HT1080 (cell line): ENCODE measurements around the gene NELFB. TPM values are rescaled to one million over a fixed set of nuclear protein-coding genes. Genes with fewer than 3 reads are reported as not detected.
A peak's percentile ranks its signal among the peaks of the same experiment; 100 is the strongest.

Experiments
- DNase-seq: peaks from one replicate; pipeline ENCODE4 v3.0.0-alpha.2; 2015; ENCODE audit warnings: low read depth
- total RNA-seq: library from RNA; depleted of rRNA; stranded (reverse); fragments of >200 nt; shearing (Covaris generic); gene quantifications from 2 replicates; pipeline ENCODE4 v1.2.3, GENCODE V29; 2014

NELFB gene
- total RNA-seq, 1 experiment from 2014 or later, result 83.3 TPM

DNA sequence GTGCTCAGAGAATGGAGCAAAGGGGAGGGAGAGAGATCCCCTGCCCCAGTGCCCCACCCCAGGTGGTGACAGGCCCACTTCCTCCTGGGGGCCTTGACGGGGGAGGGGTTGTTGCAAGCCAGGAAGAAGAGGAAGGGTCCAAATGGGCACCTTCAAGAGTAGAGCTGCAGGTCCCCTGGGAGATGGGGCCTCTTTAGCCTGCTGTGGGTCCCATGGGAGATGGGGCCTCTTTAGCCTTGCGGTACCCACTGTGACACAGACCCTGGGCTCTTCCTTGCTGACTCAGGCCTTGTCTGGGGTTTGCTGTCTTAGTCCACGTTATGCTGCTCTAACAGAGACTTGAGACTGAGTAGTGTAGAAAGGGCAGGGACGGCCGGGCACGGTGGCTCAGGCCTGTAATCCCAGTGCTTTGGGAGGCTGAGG lies 12.8 kb downstream of the NELFB start:
- no peak for DNase-seq

DNA sequence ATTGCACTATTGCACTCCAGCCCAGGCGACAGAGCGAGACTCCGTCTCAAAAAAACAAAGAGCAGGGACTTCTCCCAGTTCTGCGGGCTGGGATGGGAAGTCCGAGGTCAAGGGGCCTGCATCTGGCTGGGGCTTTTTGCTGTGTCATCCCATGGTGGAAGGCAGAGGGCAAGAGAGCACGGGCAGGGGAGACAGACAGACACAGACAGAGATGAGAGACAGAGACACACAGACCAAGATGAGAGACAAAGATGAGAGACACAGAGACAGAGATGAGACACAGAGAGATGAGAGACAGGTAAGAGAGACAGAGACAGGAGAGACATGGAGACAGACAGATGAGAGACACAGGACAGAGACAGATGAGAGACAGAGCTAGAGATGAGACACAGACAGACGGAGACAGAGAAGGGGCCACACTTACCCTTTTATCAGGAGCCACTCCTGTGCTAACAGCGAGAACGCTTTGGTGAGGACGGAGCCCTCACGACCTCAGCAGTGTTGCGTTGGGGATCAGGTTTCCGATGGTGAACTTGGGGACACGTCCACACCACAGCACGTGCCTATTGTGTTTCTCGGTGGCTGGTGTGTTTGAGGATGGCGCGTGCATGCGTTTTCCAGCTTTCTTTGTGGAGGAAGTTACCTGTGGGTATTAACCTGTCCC lies 13.5 kb downstream of the NELFB start:
- DNase-seq, result no peak

DNA sequence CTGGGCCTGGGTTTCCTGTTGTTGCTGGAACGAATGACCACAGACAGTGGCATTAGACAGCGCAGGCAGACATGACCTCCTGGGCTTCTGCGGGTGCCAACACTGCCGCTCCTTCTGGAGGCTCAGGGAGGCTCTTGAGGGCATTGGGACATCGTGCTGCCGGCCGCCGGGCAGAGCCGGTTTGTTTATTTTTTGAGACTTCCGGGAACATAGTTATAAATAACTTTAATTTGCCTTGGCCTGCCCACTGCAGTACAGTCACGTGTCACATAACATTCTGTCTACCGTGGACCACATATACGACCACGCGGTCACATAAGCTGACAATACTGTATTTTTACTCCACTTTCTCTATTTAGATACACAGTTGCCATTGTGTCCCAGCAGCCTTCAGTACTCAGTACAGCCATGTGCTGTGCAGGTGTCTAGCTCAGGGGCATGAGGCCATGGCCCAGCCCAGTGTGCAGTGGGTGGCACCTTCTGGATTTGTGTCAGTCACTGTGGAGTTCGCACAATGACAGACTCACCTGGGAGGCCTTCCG lies 14.2 kb downstream of the NELFB start:
- DNase-seq, result no peak

DNA sequence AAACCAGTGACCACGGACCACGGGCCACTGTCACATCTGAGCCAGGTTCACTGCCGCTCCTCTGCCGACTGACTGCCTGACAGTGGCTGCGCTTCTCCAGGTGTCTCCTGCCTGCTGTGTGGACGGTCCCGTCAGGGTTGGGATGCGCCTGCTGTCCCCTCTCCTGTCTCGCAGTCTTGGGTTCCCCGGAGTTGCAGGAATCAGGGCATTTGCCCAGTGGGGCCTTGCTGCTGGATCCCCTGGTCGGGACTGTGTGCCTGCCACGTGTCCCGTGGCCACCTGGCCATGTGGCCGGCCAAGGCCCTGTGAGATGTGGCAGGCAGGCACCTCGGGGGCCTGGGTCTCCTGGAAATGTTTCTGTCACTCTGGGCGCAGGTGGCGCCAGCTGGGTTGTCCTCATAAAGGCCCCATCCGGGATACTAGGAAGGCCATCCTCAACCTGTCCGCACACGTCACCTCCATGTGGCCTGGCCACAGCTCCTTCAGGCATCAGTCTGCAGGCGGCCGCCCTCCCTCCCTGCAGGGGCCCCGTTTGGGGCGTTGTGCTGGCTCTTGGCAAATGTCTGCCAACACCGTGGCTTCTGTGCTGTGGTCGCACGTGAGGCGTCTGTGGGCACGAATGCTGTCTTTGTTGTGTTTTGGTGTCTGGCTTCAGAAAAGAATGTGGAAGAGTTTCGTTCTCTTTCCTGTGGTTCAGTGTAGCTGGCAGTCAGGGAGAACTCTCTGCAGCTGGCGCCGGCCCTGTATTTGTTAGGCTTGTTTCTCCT lies 16.0 kb downstream of the NELFB start:
- no peak for DNase-seq

DNA sequence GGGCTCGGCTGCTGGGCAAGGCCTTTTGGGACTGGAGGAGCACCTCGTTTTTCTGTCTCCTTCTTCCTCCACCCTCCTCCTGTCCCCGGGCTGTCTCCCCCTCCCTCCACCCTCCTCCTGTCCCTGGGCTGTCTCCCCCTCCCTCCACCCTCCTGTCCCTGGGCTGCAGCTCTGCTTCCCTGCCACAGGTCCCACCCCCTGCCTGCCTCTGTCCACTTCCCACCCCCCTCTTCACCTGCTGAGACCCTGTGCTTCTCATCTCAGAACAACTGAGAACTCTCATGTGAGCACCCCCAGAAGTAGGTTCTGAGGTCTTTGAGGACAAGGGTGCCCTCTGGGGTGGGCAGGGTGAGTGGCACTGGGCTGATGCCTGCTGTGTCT lies 16.6 kb downstream of the NELFB start:
- DNase-seq, result no peak

DNA sequence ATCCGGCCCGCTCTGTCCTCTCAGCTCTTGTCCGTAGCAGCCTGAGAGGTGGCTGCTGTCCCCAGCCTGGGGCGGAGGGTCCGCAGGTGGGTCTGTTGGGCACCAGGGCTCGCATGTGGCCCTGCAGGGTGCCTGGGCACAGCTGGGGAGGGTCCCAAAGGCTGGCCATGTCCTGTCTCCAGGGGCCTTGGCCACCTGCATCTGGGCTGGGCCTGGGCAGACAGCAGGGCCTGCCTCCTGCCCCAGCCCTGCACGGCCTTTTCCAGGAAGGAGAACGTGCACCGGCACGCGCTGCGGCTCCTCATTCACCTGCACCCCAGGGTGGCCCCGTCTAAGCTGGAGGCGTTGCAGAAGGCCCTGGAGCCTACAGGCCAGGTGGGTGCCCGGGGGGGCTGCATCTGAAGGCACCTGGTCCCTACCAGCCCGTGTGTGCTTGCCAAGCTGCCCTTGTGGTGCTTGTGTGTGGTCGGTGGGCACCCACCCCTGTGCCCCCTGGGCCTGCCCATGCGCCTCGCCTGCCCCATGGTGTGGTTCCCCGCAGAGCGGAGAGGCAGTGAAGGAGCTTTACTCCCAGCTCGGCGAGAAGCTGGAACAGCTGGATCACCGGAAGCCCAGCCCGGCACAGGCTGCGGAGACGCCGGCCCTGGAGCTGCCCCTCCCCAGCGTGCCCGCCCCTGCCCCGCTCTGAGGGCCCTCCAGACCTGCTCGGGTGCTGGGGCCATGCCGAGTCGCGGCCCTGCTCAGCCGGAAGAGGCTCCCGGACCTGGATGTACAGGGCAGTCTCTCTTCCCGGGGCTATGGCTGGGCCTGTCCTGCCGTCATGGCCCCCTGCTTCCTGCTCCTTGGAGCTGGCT lies 17.3 kb downstream of the NELFB start:
- DNase-seq, result no peak

DNA sequence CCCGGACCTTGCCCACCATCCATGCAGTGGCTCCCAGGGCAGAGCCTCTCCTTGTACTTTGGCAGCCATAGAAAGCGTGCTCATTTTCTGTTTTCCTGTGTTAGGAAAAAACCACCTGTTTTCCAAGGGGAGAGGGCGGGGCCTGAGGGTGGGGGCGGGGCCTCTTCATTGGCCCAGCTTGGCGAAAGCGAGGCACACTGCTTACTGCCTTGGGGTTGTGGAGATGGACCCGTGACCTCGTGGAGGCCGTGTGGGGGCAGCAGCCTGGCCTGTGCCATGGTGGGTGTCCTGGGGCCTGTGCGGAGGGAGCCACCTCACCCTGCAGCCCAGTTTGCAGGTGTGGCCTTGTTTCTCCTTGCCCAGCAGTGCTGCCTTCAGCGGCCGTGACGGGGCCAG lies 18.0 kb downstream of the NELFB start:
- no peak for DNase-seq

DNA sequence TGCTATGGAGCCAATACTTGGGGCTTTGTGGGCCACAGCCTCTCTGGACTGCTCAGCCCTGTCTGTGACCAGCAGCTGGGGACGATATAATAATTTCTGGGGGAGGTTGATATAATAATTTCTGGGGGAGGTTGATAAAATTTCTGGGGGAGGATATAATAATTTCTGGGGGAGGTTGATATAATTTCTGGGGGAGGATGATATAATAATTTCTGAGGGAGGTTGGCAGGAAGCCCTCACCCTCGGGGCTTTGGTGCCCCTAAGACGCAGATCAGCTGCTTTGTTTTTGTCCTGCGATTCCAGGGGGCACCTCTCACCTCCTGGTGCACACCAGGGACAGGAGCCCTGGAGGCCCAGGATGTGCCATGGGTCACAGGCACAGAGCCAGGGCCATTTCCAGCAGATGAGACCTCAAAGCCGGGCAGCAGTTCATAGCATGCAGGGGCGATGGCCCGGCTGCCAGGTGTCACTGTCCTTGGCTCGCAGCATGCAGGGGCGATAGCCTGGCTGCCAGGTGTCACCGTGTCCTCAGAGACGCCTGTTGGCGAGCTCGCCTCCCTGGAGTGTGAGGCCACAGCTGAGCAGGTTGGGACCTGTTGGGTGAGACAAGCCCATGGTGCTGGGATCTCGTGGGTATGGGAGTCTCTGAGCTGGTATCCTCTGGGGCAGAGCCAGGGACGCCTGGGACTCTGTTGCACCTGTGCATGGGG lies 18.6 kb downstream of the NELFB start:
- no peak for DNase-seq

DNA sequence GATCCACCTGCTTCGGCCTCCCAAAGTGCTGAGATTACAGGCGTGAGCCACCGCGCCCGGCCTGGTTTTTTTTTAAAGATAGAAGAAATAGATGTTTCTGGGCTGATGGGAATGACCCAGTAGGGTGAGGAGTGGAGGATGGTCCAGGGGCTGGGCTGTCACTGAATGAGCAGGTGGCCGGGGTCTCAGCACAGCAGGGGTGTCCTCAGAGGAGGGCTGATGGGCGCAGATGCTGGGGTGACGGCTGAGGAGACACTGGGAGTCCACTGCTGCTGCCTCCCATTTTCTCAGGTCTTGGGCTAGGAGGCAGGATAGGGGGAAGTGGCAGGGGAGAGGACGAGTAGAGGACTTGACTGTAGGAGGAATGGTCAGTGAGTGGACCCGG lies 20.1 kb downstream of the NELFB start:
- no peak for DNase-seq

DNA sequence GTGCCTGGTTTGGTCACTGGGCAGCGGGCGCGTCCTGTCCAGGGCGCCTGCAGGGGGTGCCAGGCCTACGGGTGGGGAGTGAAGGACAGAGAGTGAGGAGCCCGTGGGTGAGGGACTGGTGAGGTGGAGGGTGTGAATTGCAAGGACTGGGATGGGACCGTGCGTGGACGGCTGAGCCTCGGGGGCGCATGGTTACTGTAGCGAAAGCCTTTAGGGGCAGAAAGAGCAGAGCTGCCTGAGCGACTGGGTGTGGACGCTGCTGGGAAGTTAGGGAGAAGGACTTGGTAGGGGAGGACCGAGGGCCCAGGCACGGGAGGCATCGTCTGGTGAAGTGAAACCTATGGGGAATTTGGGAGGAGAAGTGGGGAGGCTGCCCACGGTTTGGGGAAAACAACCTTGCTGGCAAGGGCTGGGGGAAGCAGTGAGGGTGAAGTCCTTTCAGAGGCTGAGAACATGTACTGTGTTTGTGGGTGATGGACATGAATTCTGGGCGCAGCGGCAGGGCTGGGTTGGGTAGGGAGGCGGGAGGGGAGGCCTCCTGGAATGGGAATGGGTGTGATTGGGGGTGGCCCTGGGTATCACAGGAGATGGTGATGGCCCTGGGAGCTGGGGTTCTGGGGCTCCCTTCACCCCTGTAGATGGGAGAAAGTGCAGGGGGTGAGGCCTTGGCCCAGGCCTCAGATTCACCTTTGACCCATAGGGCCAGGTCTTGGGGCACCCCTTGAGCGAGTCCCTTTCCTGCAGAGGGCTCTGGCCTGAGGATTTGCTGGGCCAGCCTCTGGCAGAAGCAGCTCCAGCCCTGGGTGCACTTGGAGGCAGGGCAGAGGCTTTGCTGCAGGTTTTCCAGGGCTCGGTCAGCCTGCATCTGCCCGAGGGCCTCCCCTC lies 20.7 kb downstream of the NELFB start:
- no peak for DNase-seq

DNA sequence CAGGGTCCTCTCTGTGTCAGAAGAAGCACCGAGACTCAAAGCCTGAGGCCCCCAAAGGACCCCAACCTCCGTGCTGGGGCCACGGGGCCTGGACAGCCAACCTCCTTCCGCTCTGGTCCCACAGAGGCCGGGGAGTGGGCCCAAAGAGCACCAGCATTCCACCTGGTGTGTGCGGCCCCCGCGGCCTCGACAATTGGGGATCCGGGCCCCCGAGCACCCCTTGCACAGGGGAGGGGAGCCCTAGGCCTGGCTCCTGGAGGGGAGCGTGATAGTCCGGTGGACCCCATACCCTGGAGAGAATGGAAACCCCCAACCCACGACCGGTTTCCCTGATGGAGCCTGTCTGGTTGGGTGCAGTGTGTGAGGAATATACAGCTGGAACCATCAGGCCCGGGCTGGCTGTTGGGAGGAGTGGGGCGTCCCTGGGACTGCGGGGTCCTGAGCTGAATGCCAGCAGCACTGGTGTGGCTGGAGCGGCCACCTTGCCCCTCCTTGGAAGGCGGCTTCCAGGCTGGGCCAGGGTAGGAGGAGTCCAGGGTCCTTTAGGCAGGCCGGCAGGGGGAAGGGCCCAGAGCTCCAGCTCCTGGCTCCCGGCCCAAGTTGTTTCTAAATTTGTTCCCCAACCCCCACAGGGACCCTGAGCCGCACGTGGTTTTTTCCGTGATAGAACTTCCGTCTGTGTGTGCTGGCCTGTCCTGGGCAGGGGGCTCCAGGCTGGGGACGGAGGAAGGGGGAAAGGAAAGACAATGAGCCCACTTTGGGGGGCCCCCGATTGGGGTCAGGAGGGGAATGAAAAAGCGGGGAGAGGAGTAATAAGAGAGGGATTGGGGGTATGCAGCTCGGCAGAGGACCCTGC lies 21.6 kb downstream of the NELFB start:
- peak; percentile 78 for DNase-seq

DNA sequence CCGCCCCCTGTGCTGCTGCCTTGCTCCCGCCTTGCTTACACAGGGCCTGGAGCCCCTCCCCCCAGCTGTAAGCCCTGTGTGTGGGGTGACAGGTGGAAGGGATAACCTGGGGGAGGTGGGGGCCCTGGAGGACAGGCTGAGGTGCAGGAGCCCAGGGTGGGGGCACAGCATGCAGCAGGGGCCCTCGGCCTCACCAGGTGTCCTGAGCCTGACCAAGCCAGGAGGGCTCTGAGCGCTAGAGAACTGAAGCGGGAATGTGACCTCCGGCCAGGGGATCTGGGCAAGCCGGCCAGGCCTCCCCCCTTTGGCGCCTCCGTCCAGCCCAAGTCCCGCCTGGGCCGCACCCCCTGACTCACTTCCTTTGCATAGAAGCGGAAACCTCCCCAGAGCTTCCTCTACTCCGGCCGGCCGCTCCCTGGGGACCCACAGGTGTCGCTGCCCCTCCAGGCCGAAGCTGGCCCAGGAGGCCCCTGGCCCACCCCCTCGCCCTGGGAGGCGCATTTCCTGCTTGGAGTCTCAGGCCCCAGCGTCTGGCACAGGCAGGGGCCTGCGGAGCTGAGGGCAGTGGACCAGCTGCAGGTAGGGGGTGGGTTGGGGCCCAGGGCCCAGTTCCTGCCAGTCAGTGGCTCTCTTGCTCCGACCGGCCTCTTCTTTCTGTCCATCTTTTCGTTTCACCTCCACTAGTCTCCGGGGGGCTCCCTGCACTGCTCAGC lies 22.4 kb downstream of the NELFB start, which contains the start of gene TOR4A:
TOR4A (plus strand) TSS at position 398 of the 713 bp plus-strand sequence. CDS start 964 bp downstream, outside the sequence.
- DNase-seq, result peak; percentile 96

DNA sequence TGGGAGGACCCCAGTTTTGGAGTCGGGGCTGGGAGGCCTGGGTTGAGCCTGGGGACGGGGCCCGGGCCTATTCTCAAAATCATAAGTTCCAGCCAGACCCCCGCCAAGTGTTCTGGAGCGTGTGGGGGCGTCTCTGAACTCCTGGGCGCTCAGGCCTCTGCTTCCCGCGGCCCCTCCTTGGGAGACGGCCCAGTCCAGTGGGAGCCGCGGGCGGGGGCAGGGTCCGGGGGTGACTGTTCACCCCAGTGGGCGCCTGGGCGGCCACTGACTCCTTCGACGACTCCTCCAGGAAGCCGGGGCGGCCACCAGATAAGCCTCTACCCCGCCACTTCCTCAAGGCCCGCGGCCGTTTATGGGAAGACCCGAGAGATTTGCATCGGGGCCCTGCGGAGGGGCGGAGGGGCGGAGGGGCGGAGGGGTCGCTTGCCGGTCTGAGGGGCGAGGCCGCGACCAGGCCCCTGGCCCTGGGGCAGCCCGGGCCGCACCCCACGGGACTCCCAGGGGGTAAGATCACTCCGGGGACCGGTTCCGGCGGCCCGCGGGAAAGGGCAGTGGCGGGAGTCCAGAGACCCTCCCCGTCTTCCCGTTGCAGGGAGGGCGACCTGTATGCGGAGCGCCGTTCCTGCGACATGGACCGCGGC lies 23.1 kb downstream of the NELFB start:
- DNase-seq, result no peak

DNA sequence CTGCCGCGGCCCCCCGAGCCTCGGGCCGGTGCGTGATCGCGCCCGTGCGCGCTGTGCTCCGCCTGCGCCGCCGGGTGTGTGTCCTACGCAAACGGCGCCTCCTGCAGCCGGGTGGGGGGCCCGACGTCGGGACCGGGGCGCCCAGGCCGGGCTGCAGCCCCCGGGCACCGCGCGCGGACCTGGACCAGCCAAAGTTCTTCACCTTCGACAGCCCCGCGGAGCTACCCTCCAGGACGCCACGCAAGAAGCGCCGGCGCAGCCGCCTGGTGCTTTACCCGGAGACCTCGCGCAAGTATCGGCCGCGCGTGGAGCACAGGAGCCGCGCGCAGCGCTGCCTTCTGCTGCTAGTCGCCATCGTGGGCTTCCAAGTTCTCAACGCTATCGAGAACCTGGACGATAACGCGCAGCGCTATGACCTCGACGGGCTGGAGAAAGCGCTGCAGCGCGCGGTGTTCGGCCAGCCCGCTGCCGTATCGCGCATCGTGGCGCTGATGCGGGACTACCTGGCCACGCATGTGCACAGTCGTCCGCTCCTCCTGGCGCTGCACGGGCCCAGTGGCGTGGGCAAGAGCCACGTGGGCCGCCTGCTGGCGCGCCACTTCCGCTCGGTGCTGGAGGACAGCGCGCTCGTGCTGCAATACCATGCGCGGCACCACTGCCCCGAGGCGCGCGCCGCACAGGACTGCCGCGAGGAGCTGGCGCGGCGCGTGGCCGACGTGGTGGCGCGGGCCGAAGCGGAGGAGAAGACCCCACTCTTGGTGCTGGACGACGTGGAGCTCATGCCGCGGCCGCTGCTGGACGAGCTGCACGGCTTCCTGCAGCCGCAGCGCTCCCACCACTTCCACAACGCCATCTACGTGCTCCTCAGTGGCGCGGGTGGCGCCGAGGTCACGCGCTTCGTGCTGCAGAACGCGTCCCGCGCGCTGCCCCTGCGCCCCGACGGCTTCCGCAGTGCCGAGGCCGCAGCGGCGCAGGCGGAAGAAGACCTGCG lies 23.9 kb downstream of the NELFB start:
- no peak for DNase-seq

DNA sequence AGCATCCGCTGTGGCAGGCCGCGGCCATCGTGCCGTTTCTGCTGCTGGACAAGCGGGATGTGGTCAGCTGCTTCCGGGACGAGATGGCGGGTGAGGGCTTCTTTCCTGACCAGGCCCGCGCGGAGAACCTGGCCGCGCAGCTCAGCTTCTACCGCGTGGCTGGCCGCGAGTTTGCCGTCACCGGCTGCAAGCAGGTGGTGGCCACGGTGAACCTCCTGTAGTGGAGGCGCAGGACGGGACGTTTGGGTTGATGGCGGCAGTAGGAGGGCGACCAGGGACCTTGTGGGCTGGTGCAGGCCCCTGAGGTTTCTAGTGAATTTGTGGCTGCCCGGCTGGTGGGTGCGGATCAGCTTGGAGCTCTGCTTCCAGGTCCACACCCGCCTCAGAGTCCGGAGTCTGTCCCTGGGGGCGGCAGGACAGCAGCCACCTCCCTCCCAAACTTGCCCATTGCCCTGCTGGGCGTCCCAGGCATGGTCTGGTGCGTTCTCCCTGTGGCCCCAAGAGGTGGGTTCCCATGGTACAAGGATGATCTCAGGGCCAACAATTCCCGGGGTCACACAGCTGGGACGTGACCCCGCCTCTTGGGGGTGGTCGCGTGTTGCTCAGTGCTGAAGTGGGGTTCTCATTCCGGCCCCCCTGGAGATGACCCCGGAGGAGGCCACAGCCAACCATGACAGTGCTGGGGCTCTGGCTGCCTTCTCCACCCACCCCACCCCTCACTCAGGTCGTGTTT lies 24.8 kb downstream of the NELFB start:
- DNase-seq, result no peak
